ENCODE results near the gene PTGES.

DNA sequence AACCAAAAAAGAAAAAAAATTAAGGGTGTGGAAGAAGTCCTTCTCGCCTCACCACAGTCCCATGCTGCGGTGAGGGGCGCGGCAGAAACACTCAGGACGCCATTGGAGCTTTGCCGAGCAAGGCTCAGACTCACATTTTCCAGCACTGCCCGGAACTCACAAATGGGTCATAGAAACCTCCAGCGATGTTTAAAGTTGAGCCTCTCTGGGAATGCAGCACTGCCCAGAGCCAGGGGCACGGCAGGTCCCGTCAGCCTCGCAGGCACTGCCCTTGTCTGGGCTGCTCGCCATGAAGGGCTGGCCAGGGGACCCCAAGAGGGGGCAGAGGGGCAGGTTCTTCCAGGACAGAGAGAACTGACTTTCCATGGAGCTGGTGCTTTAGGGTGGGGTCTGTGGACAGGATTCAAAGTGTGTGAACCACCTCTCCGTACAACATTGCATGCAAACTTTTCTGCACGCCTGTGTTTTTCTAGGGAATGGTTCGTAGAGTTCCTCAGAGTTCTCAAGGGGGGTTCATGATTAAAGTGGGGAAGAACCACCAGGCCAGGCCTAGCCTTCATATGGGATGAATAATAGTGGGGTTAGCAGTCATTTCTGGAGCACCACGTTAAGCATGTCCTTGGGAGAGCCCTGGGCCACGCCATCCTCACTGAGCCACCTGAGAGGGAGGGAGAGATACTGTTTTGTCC lies 49.0 kb downstream of the PTGES start:
- TF ChIP-seq POLR2AphosphoS5 (IDR thresholded peaks at IDR 0.05; ENCODE audit: low read depth, low read length) (no peak), POLR2A (IDR thresholded peaks at IDR 0.05; ENCODE audit: low read depth, low read length) (no peak), TAF1 (IDR thresholded peaks at IDR 0.05; ENCODE audit: borderline replicate concordance, low read depth, low read length) (no peak)
